ENCODE measurements around the gene COX11.

GRCh38 chr17:55005520-55005919, 37.1 kb upstream of the COX11 start:
- no peak for TF ChIP-seq HDGF (IDR thresholded peaks at IDR 0.05; ENCODE audit: borderline replicate concordance)
- no peak for TF ChIP-seq SP1 (IDR thresholded peaks at IDR 0.05)
- no peak for TF ChIP-seq BHLHE40 (IDR thresholded peaks at IDR 0.05; ENCODE audit: borderline replicate concordance)
- TF ChIP-seq FOXM1 (IDR thresholded peaks at IDR 0.05; ENCODE audit: borderline replicate concordance): no peak
- no peak for TF ChIP-seq FOXA1 (IDR thresholded peaks at IDR 0.05)

Measured in HEK293T (cell line).